Endothelial cell (in vitro differentiated cells): ENCODE data around the gene SKI. TPM values are rescaled to one million over a fixed set of nuclear protein-coding genes. Genes with fewer than 3 reads are reported as not detected.

ENCODE experiments used
- DNase-seq: peaks from one replicate; pipeline ENCODE4 v3.0.0; 2021; ENCODE audit warnings: low spot score
- H3K27ac Mint-ChIP-seq: one replicate; pipeline ENCODE4 v1.8.0; 2021; ENCODE audit warnings: mixed read lengths, inconsistent platforms; ENCODE audit not compliant: unreplicated experiment
- H3K27me3 Mint-ChIP-seq: one replicate; pipeline ENCODE4 v1.8.0; 2021; ENCODE audit warnings: mild to moderate bottlenecking, moderate library complexity, mixed read lengths, inconsistent platforms; ENCODE audit not compliant: unreplicated experiment
- H3K36me3 Mint-ChIP-seq: one replicate; pipeline ENCODE4 v1.8.0; 2021; ENCODE audit warnings: mild to moderate bottlenecking, low read depth, mixed read lengths, inconsistent platforms; ENCODE audit not compliant: unreplicated experiment
- H3K4me1 Mint-ChIP-seq: one replicate; pipeline ENCODE4 v1.8.0; 2021; ENCODE audit warnings: mild to moderate bottlenecking, mixed read lengths, inconsistent platforms; ENCODE audit not compliant: unreplicated experiment
- H3K4me3 Mint-ChIP-seq: one replicate; pipeline ENCODE4 v1.8.0; 2021; ENCODE audit warnings: mild to moderate bottlenecking, mixed read lengths, inconsistent platforms; ENCODE audit not compliant: unreplicated experiment
- H3K9me3 Mint-ChIP-seq: one replicate; pipeline ENCODE4 v1.8.0; 2021; ENCODE audit warnings: mixed read lengths, inconsistent platforms; ENCODE audit not compliant: unreplicated experiment
- total RNA-seq: library from RNA; stranded (reverse); fragmentation: NEBNext Ultra II Directional; extraction: Animal tissue kit (Norgen Biotek cat#: 25700); gene quantifications from one replicate; pipeline ENCODE4 v1.2.1, GENCODE V29; 2021; ENCODE audit not compliant: unreplicated experiment
- TF ChIP-seq, protein P1 (sequence below): fragments of 200-600 bp; sonication (generic); IDR thresholded peaks from one replicate; pipeline ENCODE4 v1.5.0; 2021; ENCODE audit warnings: antibody characterized with exemption; ENCODE audit not compliant: unreplicated experiment

The SKI gene
- total RNA-seq, 1 donor from 2014 or later, result 73.3 TPM

DNA sequence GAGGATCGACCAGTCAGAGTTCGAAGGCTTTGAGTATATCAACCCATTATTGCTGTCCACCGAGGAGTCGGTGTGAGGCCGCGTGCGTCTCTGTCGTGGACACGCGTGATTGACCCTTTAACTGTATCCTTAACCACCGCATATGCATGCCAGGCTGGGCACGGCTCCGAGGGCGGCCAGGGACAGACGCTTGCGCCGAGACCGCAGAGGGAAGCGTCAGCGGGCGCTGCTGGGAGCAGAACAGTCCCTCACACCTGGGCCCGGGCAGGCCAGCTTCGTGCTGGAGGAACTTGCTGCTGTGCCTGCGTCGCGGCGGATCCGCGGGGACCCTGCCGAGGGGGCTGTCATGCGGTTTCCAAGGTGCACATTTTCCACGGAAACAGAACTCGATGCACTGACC is 43.2 kb upstream of the SKI start:
- peaks cover 13% of the 10 kb centered on the region for H3K36me3 Mint-ChIP-seq
- H3K4me3 Mint-ChIP-seq, result no peak overlapping the region

DNA sequence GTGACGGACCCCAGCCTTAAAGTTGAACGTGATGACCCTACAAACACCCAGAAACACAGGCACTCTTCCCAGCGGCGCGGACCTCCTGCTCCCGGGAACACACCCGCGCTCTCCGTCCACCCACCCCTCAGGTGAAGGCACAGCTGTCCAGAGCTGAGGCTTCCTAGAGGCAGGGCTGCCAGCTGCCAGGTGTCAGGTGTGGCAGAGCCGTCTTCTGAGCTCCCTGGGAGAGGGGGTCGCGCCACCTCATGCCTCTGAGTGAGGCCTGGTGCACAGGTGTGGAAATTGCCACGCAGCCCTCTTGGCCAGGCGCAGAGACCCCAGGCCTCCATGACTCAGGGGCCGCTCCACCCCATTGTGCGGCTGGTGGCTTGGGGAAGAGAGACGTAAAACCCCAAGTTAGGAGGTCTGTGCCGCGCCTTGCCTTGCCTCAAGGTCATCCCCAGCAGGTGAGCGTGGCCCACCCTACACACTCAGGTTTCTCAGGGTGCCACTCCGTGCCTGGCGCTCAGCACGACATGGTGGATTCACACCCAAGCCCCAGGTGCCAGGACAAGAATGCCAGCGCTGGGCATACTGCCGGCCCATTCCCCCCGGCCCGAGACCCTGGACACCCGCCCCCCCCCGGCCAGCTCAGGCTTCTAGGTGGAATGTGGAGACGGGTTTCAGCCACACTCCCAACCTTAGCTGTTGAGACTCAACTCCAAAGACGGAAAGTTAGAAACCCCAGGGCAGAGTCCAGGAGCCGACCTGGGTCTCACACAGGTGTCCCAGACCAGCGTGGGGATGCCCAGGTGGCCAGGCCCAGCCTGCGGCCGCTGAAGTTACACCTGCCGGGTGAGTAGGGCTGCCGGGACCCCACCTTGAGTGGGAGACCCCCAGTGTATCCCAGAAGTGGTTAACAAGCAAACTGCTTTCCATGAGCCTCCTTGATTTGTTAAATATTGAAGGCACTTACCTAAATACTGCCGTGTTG is 42.0 kb upstream of the SKI start:
- Mint-ChIP-seq H3K27ac (no peak overlapping the region), H3K27me3 (peaks cover 5% of the 10 kb centered on the region), H3K4me1 (peaks cover 4% of the 10 kb centered on the region)

More for the DNA sequence above, 43.2 kb upstream of the SKI start:
- no peak for DNase-seq
- Mint-ChIP-seq H3K4me1 (peaks cover 4% of the 10 kb centered on the region), H3K27me3 (peaks cover 9% of the 10 kb centered on the region), H3K9me3 (no peaks in the 10 kb centered on the region), H3K27ac (no peak overlapping the region)
- TF ChIP-seq, protein P1, sequence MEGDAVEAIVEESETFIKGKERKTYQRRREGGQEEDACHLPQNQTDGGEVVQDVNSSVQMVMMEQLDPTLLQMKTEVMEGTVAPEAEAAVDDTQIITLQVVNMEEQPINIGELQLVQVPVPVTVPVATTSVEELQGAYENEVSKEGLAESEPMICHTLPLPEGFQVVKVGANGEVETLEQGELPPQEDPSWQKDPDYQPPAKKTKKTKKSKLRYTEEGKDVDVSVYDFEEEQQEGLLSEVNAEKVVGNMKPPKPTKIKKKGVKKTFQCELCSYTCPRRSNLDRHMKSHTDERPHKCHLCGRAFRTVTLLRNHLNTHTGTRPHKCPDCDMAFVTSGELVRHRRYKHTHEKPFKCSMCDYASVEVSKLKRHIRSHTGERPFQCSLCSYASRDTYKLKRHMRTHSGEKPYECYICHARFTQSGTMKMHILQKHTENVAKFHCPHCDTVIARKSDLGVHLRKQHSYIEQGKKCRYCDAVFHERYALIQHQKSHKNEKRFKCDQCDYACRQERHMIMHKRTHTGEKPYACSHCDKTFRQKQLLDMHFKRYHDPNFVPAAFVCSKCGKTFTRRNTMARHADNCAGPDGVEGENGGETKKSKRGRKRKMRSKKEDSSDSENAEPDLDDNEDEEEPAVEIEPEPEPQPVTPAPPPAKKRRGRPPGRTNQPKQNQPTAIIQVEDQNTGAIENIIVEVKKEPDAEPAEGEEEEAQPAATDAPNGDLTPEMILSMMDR, result no peak

DNA sequence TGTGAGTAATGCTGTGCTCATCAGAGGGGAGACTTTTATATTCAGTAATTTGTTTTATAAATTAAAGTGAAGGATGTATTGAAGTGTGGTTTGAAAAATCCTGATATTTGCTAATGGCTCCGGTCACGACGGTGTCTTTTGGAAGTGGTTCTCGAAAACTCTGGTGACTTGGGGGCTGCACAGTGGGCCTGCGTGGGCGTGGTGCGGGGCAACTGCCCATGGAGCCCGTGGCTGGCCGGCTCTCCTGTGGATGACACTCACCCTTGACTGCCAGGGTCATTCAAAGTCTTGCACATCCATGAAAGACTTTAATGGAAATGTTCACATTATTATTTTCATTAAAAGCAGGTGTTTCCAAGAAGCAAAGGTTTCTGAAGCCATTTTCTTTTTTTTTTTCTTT is 41.2 kb upstream of the SKI start:
- H3K4me3 Mint-ChIP-seq, result no peak overlapping the region
- H3K36me3 Mint-ChIP-seq, result peaks cover 12% of the 10 kb centered on the region
- TF ChIP-seq, protein P1, result no peak
- no peaks in the 10 kb centered on the region for H3K9me3 Mint-ChIP-seq
- no peak for DNase-seq
- H3K4me1 Mint-ChIP-seq, result peaks cover 4% of the 10 kb centered on the region
- no peak overlapping the region for H3K27ac Mint-ChIP-seq
- H3K27me3 Mint-ChIP-seq, result peaks cover 8% of the 10 kb centered on the region

More for the DNA sequence above, 42.0 kb upstream of the SKI start:
- no peak for DNase-seq
- Mint-ChIP-seq H3K4me3 (peak overlapping the region; percentile 69), H3K9me3 (no peaks in the 10 kb centered on the region), H3K36me3 (peaks cover 8% of the 10 kb centered on the region)
- TF ChIP-seq, protein P1, result no peak

DNA sequence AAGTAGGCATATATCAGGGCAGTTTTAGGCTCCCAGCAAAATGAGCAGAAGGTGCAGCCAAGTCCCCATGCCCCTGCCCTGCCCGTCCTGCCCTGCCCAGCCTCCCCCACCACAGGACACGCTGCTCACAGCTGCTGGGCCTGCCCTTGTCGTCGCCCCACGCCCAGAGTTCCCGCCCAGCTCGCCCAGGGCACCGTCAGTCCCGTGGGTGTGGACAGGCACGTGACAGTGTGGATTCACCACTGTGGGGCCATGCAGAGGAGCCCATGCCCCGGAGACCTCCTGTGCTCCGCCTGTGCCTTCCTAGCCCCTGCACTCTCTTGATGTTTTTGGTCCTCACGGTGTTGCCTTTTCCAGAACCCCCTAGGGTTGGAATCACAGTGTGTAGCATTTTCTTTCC is 40.5 kb upstream of the SKI start:
- Mint-ChIP-seq H3K27ac (no peak overlapping the region), H3K27me3 (peaks cover 8% of the 10 kb centered on the region), H3K4me1 (peaks cover 4% of the 10 kb centered on the region), H3K4me3 (no peak overlapping the region), H3K9me3 (no peaks in the 10 kb centered on the region), H3K36me3 (peaks cover 12% of the 10 kb centered on the region)
- DNase-seq, result no peak
- TF ChIP-seq, protein P1, result no peak

DNA sequence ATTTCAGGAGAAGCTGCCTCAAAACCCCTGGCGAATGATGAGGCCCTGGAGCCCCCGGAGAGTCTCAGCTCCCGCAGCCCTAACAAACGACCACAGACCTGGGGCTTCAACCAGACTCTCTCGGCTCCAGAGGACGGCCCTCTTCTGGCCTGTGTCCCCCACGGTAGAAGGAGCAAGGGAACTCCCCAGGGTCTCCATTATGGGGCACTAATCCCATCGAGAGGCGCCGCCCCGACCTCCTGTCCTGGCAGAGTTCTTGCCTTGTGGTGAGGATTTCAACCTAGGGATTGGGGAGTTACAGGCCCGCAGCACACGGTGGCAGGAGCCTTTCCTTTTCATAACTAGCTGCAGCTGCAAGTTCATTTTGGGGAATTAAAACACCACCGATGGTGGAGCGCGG is 39.8 kb upstream of the SKI start:
- H3K9me3 Mint-ChIP-seq, result no peaks in the 10 kb centered on the region
- no peak for DNase-seq
- no peak overlapping the region for H3K4me3 Mint-ChIP-seq
- H3K27ac Mint-ChIP-seq, result no peak overlapping the region
- peaks cover 12% of the 10 kb centered on the region for H3K36me3 Mint-ChIP-seq
- peaks cover 5% of the 10 kb centered on the region for H3K27me3 Mint-ChIP-seq
- TF ChIP-seq, protein P1, result no peak
- peaks cover 4% of the 10 kb centered on the region for H3K4me1 Mint-ChIP-seq
